Measurements from ENCODE around the gene TRIM4. TPM values are rescaled to one million over a fixed set of nuclear protein-coding genes. Genes with fewer than 3 reads are reported as not detected.

Gene TRIM4
- 30.2 and 40.9 TPM in 2 replicates for total RNA-seq

DNA sequence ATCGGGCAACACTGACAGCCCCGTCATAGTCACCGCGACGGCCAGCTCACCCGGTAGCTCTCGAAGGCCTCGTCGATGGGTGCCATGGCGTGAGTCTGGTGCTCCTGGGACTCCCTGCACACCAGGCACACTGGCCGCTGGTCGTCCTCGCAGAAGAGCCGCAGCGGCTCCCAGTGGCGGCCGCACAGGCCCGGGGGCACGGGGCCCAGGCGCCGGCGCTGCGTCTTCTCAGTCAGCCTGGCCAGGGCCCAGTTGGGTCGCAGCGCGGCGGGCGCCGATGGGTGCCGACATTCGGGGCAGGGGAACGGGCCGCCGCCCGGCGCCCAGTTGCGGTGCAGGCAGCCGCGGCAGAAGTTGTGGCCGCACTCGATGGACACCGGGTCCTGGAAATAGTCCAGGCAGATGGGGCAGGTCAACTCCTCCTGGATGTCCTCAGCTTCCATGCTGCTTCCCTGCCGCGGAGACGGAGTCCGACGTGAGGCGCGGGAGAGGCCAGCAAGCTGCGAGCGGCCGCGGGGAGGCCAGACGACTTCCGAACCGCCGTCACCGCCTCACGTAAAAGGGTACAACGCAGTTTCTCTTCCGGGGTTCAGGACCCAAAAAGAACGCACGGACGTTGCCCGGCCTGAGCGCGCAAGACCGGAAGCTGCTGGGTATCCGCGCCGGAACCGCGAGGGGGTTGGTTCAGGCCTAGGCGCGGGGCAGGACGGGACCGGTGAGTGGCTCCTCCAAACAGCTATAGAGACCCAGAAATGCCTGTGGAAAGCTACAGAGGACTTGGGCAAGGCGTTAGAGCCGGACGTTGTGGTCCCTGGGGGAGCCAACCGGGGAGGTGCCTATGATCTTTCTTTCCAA is at the start of gene TRIM4:
Gene TRIM4, minus strand, starts transcription at position 572 of the 855 bp plus-strand sequence. Its CDS starts 129 bp downstream, at position 443.

DNA sequence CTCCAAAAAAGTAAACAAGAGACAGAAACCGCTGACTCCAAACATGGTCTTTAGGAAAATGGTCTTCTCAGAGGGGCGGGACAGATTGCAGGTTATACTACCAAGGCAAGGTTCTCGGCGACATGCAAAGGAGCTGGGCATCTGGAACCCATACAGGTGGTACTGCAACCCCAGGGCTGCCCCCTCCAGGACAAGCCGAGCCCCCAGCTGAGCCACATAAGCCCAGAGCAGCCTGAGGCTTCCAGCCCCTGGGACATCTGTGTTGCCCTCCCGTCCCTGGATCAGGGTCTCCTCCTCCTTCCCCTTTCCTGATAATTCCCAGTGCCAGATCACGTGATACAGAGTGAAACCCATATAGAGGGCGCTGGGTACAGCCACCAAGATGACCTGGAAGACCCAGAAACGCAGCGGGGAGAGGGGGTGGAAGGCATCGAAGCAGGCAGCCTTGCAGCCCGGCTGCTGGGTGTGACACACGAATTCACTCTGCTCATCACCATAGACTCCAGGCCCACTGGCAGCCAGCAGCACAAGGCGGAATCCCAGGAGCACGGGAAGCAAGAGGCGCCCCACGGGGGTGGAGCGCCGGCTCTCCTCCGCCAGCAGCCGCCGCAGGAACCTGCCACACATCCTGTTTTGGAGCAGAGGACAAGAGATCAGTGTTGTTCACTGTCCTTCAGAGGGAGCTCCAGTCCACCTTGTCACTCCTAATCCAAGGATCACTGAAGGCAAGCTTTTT is 9.8 kb upstream of the TRIM4 start, which contains the start of gene GJC3:
Gene GJC3, minus strand, starts transcription at position 627 of the 736 bp plus-strand sequence. Its CDS starts 0 bp downstream, at position 627.

GRCh38 chr7:99876933-99877332 is 42.4 kb downstream of the TRIM4 start, which contains the start of gene OR2AE1:
OR2AE1 (minus strand) TSS chr7:99877033; CDS start chr7:99877033, 0 bp downstream.

Other genes starting within 250 kb of the TRIM4 start
- 0.43 TPM in 1 of 2 replicates, not detected in the other for gene CYP3A5, start 239.5 kb downstream of the TRIM4 start, total RNA-seq
- gene CYP3A7, start 184.3 kb downstream of the TRIM4 start, total RNA-seq: 1.0 TPM in 1 of 2 replicates, not detected in the other
- gene CYP3A4, start 135.3 kb downstream of the TRIM4 start, total RNA-seq: not detected in 2 replicates
- not detected in 2 replicates for gene CYP3A43, start 91.5 kb downstream of the TRIM4 start, total RNA-seq
- gene OR2AE1, start 42.5 kb downstream of the TRIM4 start, total RNA-seq: not detected in 2 replicates
- not detected in 2 replicates for gene GJC3, start 10.1 kb upstream of the TRIM4 start, total RNA-seq
- gene AZGP1, start 56.5 kb upstream of the TRIM4 start, total RNA-seq: 0.09 and 4.1 TPM in 2 replicates
- 16.1 and 22.1 TPM in 2 replicates for gene ZKSCAN1, start 96.1 kb upstream of the TRIM4 start, total RNA-seq
- 11.3 and 19.2 TPM in 2 replicates for gene ZSCAN21, start 130.2 kb upstream of the TRIM4 start, total RNA-seq
- 12.5 and 12.9 TPM in 2 replicates for gene ZNF3, start 162.2 kb upstream of the TRIM4 start, total RNA-seq
- 55.5 and 58.3 TPM in 2 replicates for gene COPS6, start 169.4 kb upstream of the TRIM4 start, total RNA-seq
- gene MCM7, start 181.9 kb upstream of the TRIM4 start, total RNA-seq: 14.5 and 19.7 TPM in 2 replicates
- 17.5 and 18.7 TPM in 2 replicates for gene AP4M1, start 182.1 kb upstream of the TRIM4 start, total RNA-seq
- 40.3 and 63.7 TPM in 2 replicates for gene TAF6, start 199.8 kb upstream of the TRIM4 start, total RNA-seq
- 25.0 and 28.7 TPM in 2 replicates for gene CNPY4, start 200.1 kb upstream of the TRIM4 start, total RNA-seq
- gene MBLAC1, start 207.4 kb upstream of the TRIM4 start, total RNA-seq: 3.1 and 3.2 TPM in 2 replicates
- gene LAMTOR4, start 229.4 kb upstream of the TRIM4 start, total RNA-seq: 143 and 196 TPM in 2 replicates
- gene TRAPPC14, start 239.2 kb upstream of the TRIM4 start, total RNA-seq: 4.2 and 10.3 TPM in 2 replicates
- gene GAL3ST4, start 249.1 kb upstream of the TRIM4 start, total RNA-seq: 2.0 and 4.5 TPM in 2 replicates

Data from pericardium fibroblast (primary cell).